ES-I3 (cell line): Measurements from ENCODE around the gene SEC22C.
"Not testable (repeated sequence)": the region's sequence is repeated elsewhere in the genome, so short reads cannot be mapped to it uniquely, and the experiment has no call there.

Experiments
- H3K36me3 ChIP-seq: 2 replicates; pipeline ENCODE4 v1.6.1; 2013; ENCODE audit warnings: mild to moderate bottlenecking, low read length, control low read depth, moderate library complexity; ENCODE audit not compliant: insufficient read depth
- H3K4me1 ChIP-seq: 2 replicates; pipeline ENCODE4 v1.6.1; 2013; ENCODE audit warnings: mild to moderate bottlenecking, control low read depth, low read length; ENCODE audit not compliant: insufficient read depth
- H3K9ac ChIP-seq: 2 replicates; pipeline ENCODE4 v1.6.1; 2013; ENCODE audit warnings: low read depth, mild to moderate bottlenecking, low read length, moderate library complexity
- H3K9me3 ChIP-seq: 2 replicates; pipeline ENCODE4 v1.6.1; 2013; ENCODE audit warnings: mild to moderate bottlenecking, low read length, moderate library complexity; ENCODE audit not compliant: control insufficient read depth, insufficient read depth

Gene SEC22C

GRCh38 chr3:42581709-42582473, at the start of gene SEC22C:
SEC22C (minus strand) TSS chr3:42581967; CDS start chr3:42569046, 12,921 bp downstream.
- no peaks in the 10 kb centered on the region for H3K36me3 ChIP-seq
- H3K9me3 ChIP-seq, result no peaks in the 10 kb centered on the region
- H3K9ac ChIP-seq, result peak within 1 kb of the TSS; percentile 76
- H3K4me1 ChIP-seq, result peaks cover 17% of the 10 kb centered on the region

- no peaks in the 10 kb centered on the region for H3K36me3 ChIP-seq
- H3K4me1 ChIP-seq, result no peaks in the 10 kb centered on the region; the same call in 1 of the 2 replicates
- H3K9ac ChIP-seq, result no peak overlapping the region
- no peaks in the 10 kb centered on the region for H3K9me3 ChIP-seq
Observed at GRCh38 chr3:42613462-42613861, 31.7 kb upstream of the SEC22C start.

- no peak overlapping the region for H3K9ac ChIP-seq
- H3K4me1 ChIP-seq, result no peaks in the 10 kb centered on the region; the same call in 1 of the 2 replicates
- H3K36me3 ChIP-seq, result no peaks in the 10 kb centered on the region
- H3K9me3 ChIP-seq, result no peaks in the 10 kb centered on the region
Observed at GRCh38 chr3:42612928-42613327, 31.2 kb upstream of the SEC22C start.

- Histone ChIP-seq H3K36me3 (no peaks in the 10 kb centered on the region), H3K4me1 (no peaks in the 10 kb centered on the region; the same call in 1 of the 2 replicates), H3K9ac (no peak overlapping the region), H3K9me3 (no peaks in the 10 kb centered on the region)
Observed at GRCh38 chr3:42612217-42612616, 30.4 kb upstream of the SEC22C start.

GRCh38 chr3:42610976-42611375, 29.2 kb upstream of the SEC22C start:
- no peaks in the 10 kb centered on the region for H3K36me3 ChIP-seq
- H3K9ac ChIP-seq, result no peak overlapping the region
- peaks cover under 1% of the 10 kb centered on the region; the same call in 1 of the 2 replicates for H3K4me1 ChIP-seq
- H3K9me3 ChIP-seq, result no peaks in the 10 kb centered on the region

- no peak overlapping the region for H3K9ac ChIP-seq
- H3K4me1 ChIP-seq, result peaks cover 6% of the 10 kb centered on the region; the same call in 1 of the 2 replicates
- no peaks in the 10 kb centered on the region for H3K9me3 ChIP-seq
- H3K36me3 ChIP-seq, result no peaks in the 10 kb centered on the region
Observed at GRCh38 chr3:42608581-42608980, 26.8 kb upstream of the SEC22C start.

GRCh38 chr3:42605546-42606173, 23.9 kb upstream of the SEC22C start:
- Histone ChIP-seq H3K9me3 (no peaks in the 10 kb centered on the region), H3K9ac (no peak overlapping the region), H3K36me3 (no peaks in the 10 kb centered on the region), H3K4me1 (peaks cover 6% of the 10 kb centered on the region; the same call in 1 of the 2 replicates)

- H3K4me1 ChIP-seq, result peaks cover 6% of the 10 kb centered on the region; the same call in 1 of the 2 replicates
- H3K9ac ChIP-seq, result no peak overlapping the region
- no peaks in the 10 kb centered on the region for H3K36me3 ChIP-seq
- H3K9me3 ChIP-seq, result no peaks in the 10 kb centered on the region
Observed at GRCh38 chr3:42602961-42603360, 21.2 kb upstream of the SEC22C start.

GRCh38 chr3:42601896-42602581, 20.3 kb upstream of the SEC22C start:
- Histone ChIP-seq H3K9ac (peak overlapping the region; percentile 71), H3K36me3 (no peaks in the 10 kb centered on the region), H3K4me1 (peaks cover 6% of the 10 kb centered on the region; the same call in 1 of the 2 replicates), H3K9me3 (no peaks in the 10 kb centered on the region)

- H3K36me3 ChIP-seq, result no peaks in the 10 kb centered on the region
- no peaks in the 10 kb centered on the region for H3K9me3 ChIP-seq
- peaks cover 6% of the 10 kb centered on the region; the same call in 1 of the 2 replicates for H3K4me1 ChIP-seq
- peak overlapping the region; percentile 71 for H3K9ac ChIP-seq
Observed at GRCh38 chr3:42600958-42601675, 19.4 kb upstream of the SEC22C start.

GRCh38 chr3:42600111-42600957, 18.6 kb upstream of the SEC22C start, which contains the start of gene NKTR:
NKTR (plus strand) TSS chr3:42600686; CDS start chr3:42601007, 321 bp downstream.
- Histone ChIP-seq H3K9ac (peak within 1 kb of the TSS; percentile 71), H3K9me3 (no peaks in the 10 kb centered on the region), H3K36me3 (no peaks in the 10 kb centered on the region), H3K4me1 (no peaks in the 10 kb centered on the region; the same call in 1 of the 2 replicates)

GRCh38 chr3:42597098-42597497, 15.3 kb upstream of the SEC22C start:
- not testable (repeated sequence) for H3K4me1 ChIP-seq, H3K9ac ChIP-seq, H3K36me3 ChIP-seq, H3K9me3 ChIP-seq

- no peaks in the 10 kb centered on the region for H3K9me3 ChIP-seq
- no peak overlapping the region for H3K9ac ChIP-seq
- peaks cover 13% of the 10 kb centered on the region for H3K36me3 ChIP-seq
- no peaks in the 10 kb centered on the region for H3K4me1 ChIP-seq
Observed at GRCh38 chr3:42595682-42596081, 13.9 kb upstream of the SEC22C start.
